ENCODE data around the gene CAND1. TPM values are rescaled to one million over a fixed set of nuclear protein-coding genes. Genes with fewer than 3 reads are reported as not detected.

CAND1 gene
- total RNA-seq, 1 donor from 2014 or later: 104 TPM

- Histone ChIP-seq H3K36me3 (no peaks in the 10 kb centered on the region), H3K27ac (peak overlapping the region; percentile 96), H3K4me1 (peaks cover 51% of the 10 kb centered on the region), H3K27me3 (ENCODE audit: low read depth) (no peaks in the 10 kb centered on the region), H3K9me3 (no peaks in the 10 kb centered on the region), H3K4me3 (peak overlapping the region; percentile 87)
- DNase-seq (no peak), ATAC-seq (no peak)
- no peak for TF ChIP-seq CTCF (IDR thresholded peaks at IDR 0.05)
- intact Hi-C loops (cut with DNase I): no loop called here
Measured at GRCh38 chr12:67270622-67271021, 1.5 kb downstream of the CAND1 start.

DNA sequence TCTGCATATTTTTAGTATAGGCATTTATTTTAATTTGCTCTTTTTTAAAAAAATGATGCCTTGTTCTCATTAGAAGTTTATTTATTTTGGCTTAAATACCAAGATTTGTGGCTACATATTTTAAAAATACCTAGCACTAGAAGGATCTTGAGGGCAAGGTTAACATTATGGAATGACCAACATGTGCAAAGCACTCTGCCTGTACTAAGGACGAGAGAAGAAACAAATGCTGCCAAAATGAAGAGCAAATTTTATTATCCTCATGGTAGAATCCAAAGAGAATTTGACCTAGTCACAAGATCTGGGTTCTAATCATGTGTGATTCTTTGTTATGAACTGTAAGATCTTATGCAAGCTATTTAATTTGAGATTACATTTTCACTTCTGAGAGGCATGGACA is 2.8 kb downstream of the CAND1 start:
- H3K27ac ChIP-seq: no peak overlapping the region
- peaks cover 62% of the 10 kb centered on the region for H3K4me1 ChIP-seq
- no peaks in the 10 kb centered on the region for H3K36me3 ChIP-seq
- H3K9me3 ChIP-seq: no peaks in the 10 kb centered on the region
- no peak overlapping the region for H3K4me3 ChIP-seq
- no peak for DNase-seq
- intact Hi-C loops (cut with DNase I): no loop called here
- H3K27me3 ChIP-seq (ENCODE audit: low read depth): no peaks in the 10 kb centered on the region
- no peak for TF ChIP-seq CTCF (IDR thresholded peaks at IDR 0.05)
- no peak for ATAC-seq

- Histone ChIP-seq H3K4me3 (no peak overlapping the region), H3K27ac (no peak overlapping the region), H3K27me3 (ENCODE audit: low read depth) (no peaks in the 10 kb centered on the region), H3K9me3 (no peaks in the 10 kb centered on the region), H3K4me1 (peaks cover 67% of the 10 kb centered on the region), H3K36me3 (no peaks in the 10 kb centered on the region)
- no peak for DNase-seq
- intact Hi-C loops (cut with DNase I): no loop called here
- TF ChIP-seq CTCF (IDR thresholded peaks at IDR 0.05): no peak
- ATAC-seq: no peak
Measured at GRCh38 chr12:67274186-67274585, 5.0 kb downstream of the CAND1 start.

- TF ChIP-seq CTCF (IDR thresholded peaks at IDR 0.05): no peak
- no peak for DNase-seq
- Histone ChIP-seq H3K27me3 (ENCODE audit: low read depth) (no peaks in the 10 kb centered on the region), H3K27ac (no peak overlapping the region), H3K4me3 (no peak overlapping the region), H3K9me3 (no peaks in the 10 kb centered on the region), H3K36me3 (no peaks in the 10 kb centered on the region), H3K4me1 (peaks cover 75% of the 10 kb centered on the region)
- intact Hi-C loops (cut with DNase I): no loop called here
- ATAC-seq: peak in 1 of 2 donors; percentile 36
Measured at GRCh38 chr12:67275380-67275913, 6.3 kb downstream of the CAND1 start.

DNA sequence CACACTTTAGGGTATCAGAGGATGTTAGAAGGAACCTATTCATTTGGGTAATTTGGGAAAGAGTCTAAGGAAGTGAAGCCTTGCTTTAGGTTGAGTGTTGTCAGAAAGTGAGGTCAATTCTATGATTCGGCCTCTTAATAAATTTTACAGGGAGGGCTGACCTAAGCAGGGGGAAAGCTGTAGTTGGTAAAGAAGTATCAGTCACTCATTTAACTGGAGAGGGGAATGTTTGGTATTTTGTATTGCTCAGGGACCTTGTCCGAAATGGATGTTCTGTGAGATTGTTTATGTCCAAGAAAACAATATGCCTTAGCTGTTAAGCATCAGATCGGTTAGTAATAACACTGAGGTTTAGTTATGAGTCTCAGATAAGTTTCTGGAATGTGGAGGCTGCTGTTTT is 7.3 kb downstream of the CAND1 start:
- TF ChIP-seq CTCF (IDR thresholded peaks at IDR 0.05): no peak
- H3K27me3 ChIP-seq (ENCODE audit: low read depth): no peaks in the 10 kb centered on the region
- DNase-seq (no peak), ATAC-seq (no peak)
- no peaks in the 10 kb centered on the region for H3K9me3 ChIP-seq
- H3K4me1 ChIP-seq: peaks cover 69% of the 10 kb centered on the region
- H3K4me3 ChIP-seq: no peak overlapping the region
- H3K27ac ChIP-seq: no peak overlapping the region
- intact Hi-C loops (cut with DNase I): no loop called here
- H3K36me3 ChIP-seq: no peaks in the 10 kb centered on the region

- no peaks in the 10 kb centered on the region for H3K9me3 ChIP-seq
- H3K27me3 ChIP-seq (ENCODE audit: low read depth): no peaks in the 10 kb centered on the region
- no peak for ATAC-seq
- H3K4me3 ChIP-seq: no peak overlapping the region
- intact Hi-C loops (cut with DNase I): no loop called here
- no peak for TF ChIP-seq CTCF (IDR thresholded peaks at IDR 0.05)
- no peak overlapping the region for H3K27ac ChIP-seq
- peaks cover 39% of the 10 kb centered on the region for H3K4me1 ChIP-seq
- peaks cover 15% of the 10 kb centered on the region for H3K36me3 ChIP-seq
- DNase-seq: no peak
Measured at GRCh38 chr12:67279637-67280036, 10.5 kb downstream of the CAND1 start.
